SHP77 (cell line): Measurements from ENCODE around the gene SLCO1B3.

Source experiments
- DNase-seq, 2 experiments: peaks; one replicate each; lab custom pipeline; 2025; lab: John Stamatoyannopoulos, UW

SLCO1B3 gene

GRCh38 chr12:20885116-20885515, 74.6 kb downstream of the SLCO1B3 start:
- no peak for DNase-seq

- no peak for DNase-seq
These were observed 75.0 kb downstream of the SLCO1B3 start for GRCh38 chr12:20885552-20885951.

GRCh38 chr12:20917269-20917668, 106.8 kb downstream of the SLCO1B3 start:
- no peak for DNase-seq

- no peak for DNase-seq
These were observed 107.3 kb downstream of the SLCO1B3 start for GRCh38 chr12:20917819-20918218.

GRCh38 chr12:20931894-20932293, 121.4 kb downstream of the SLCO1B3 start:
- no peak for DNase-seq

GRCh38 chr12:20946732-20947131, 136.2 kb downstream of the SLCO1B3 start:
- DNase-seq: peak in 1 of 2 experiments; percentile 2

- DNase-seq: no peak
These were observed 139.7 kb downstream of the SLCO1B3 start for GRCh38 chr12:20950248-20950647.

GRCh38 chr12:20963303-20963702, 152.8 kb downstream of the SLCO1B3 start:
- no peak for DNase-seq

GRCh38 chr12:20963762-20964161, 153.3 kb downstream of the SLCO1B3 start:
- DNase-seq: no peak
